Trophoblast cell (in vitro differentiated cells and primary cell): ENCODE data around the gene CFL2.

Source experiments
- DNase-seq, 2 donors: peaks; one replicate each; pipeline ENCODE4 v3.0.0-alpha.2; 2016
- H2AFZ ChIP-seq: 2 replicates; pipeline ENCODE4 v1.6.1; 2013; ENCODE audit warnings: low read length, moderate library complexity, mild to moderate bottlenecking; ENCODE audit not compliant: insufficient read depth, poor library complexity
- H2AK5ac ChIP-seq: 2 replicates; pipeline ENCODE4 v1.6.1; 2013; ENCODE audit warnings: mild to moderate bottlenecking, low read length
- H2BK120ac ChIP-seq: 2 replicates; pipeline ENCODE4 v1.6.1; 2013; ENCODE audit warnings: low read length, mild to moderate bottlenecking, moderate library complexity; ENCODE audit not compliant: insufficient read depth, poor library complexity
- H2BK12ac ChIP-seq: 2 replicates; pipeline ENCODE4 v1.6.1; 2013; ENCODE audit warnings: mild to moderate bottlenecking, low read length, moderate library complexity
- H2BK5ac ChIP-seq: 2 replicates; pipeline ENCODE4 v1.6.1; 2013; ENCODE audit warnings: low read length, low read depth, moderate library complexity, mild to moderate bottlenecking; ENCODE audit not compliant: poor library complexity
- H3K14ac ChIP-seq: 2 replicates; pipeline ENCODE4 v1.6.1; 2013; ENCODE audit warnings: mild to moderate bottlenecking, low read length
- H3K18ac ChIP-seq: 2 replicates; pipeline ENCODE4 v1.6.1; 2013; ENCODE audit warnings: mild to moderate bottlenecking, low read length
- H3K23ac ChIP-seq: 2 replicates; pipeline ENCODE4 v1.6.1; 2013; ENCODE audit warnings: low read length
- H3K27ac ChIP-seq: 2 replicates; pipeline ENCODE4 v1.5.1; 2013; ENCODE audit warnings: low read depth, mild to moderate bottlenecking, inconsistent platforms, low read length, moderate library complexity
- H3K27me3 ChIP-seq: 2 replicates; pipeline ENCODE4 v1.6.1; 2013; ENCODE audit warnings: inconsistent platforms, mild to moderate bottlenecking, low read length, moderate library complexity; ENCODE audit not compliant: insufficient read depth
- H3K36me3 ChIP-seq, 2 experiments: 1 replicate in 1 of 2; 2 replicates in 1 of 2; pipeline ENCODE4 v1.6.1; 2013; ENCODE audit warnings: low read length in 2 of 2, mild to moderate bottlenecking in 2 of 2, moderate library complexity in 1 of 2; ENCODE audit not compliant: insufficient read depth in 2 of 2, control insufficient read depth in 1 of 2
- H3K4ac ChIP-seq: 2 replicates; pipeline ENCODE4 v1.6.1; 2013; ENCODE audit warnings: low read depth, mild to moderate bottlenecking, low read length, moderate library complexity
- H3K4me1 ChIP-seq, 2 experiments: 1 replicate in 1 of 2; 2 replicates in 1 of 2; pipeline ENCODE4 v1.6.1; 2013; ENCODE audit warnings: low read length in 2 of 2, mild to moderate bottlenecking in 2 of 2, moderate library complexity in 1 of 2; ENCODE audit not compliant: insufficient read depth in 2 of 2, control insufficient read depth in 1 of 2
- H3K4me2 ChIP-seq: 2 replicates; pipeline ENCODE4 v1.6.1; 2013; ENCODE audit warnings: inconsistent platforms, mild to moderate bottlenecking, low read length, moderate library complexity
- H3K4me3 ChIP-seq: 2 replicates; pipeline ENCODE4 v1.5.1; 2013; ENCODE audit warnings: mild to moderate bottlenecking, low read depth, low read length, inconsistent platforms
- H3K79me1 ChIP-seq: one replicate; pipeline ENCODE4 v1.6.1; 2013; ENCODE audit warnings: low read length
- H3K79me2 ChIP-seq: 2 replicates; pipeline ENCODE4 v1.6.1; 2013; ENCODE audit warnings: low read length, mild to moderate bottlenecking; ENCODE audit not compliant: control insufficient read depth, insufficient read depth, poor library complexity
- H3K9ac ChIP-seq: 2 replicates; pipeline ENCODE4 v1.6.1; 2013; ENCODE audit warnings: mild to moderate bottlenecking, low read length
- H3K9me3 ChIP-seq: 2 replicates; pipeline ENCODE4 v1.6.1; 2013; ENCODE audit warnings: low read depth, mild to moderate bottlenecking, control low read depth, inconsistent platforms, low read length; ENCODE audit not compliant: insufficient read depth
- H4K12ac ChIP-seq: 2 replicates; pipeline ENCODE4 v1.6.1; 2013; ENCODE audit warnings: low read depth, mild to moderate bottlenecking, low read length, moderate library complexity
- H4K8ac ChIP-seq: 2 replicates; pipeline ENCODE4 v1.6.1; 2013; ENCODE audit warnings: low read depth, mild to moderate bottlenecking, low read length, moderate library complexity
- H4K91ac ChIP-seq: one replicate; pipeline ENCODE4 v1.6.1; 2013; ENCODE audit warnings: low read depth, mild to moderate bottlenecking, low read length, moderate library complexity
- WGBS: extraction: QIAGEN DNeasy Blood & Tissue Kit; methylation state at CpG from one replicate; pipeline ENCODE4 v1.1.7; 2013; ENCODE audit warnings: missing lambda C conversion rate; ENCODE audit not compliant: insufficient read length, insufficient coverage; ENCODE audit errors: extremely low coverage; 5-methylcytosine and 5-hydroxymethylcytosine counted together

Gene CFL2

GRCh38 chr14:34693228-34693939 lies 21.0 kb downstream of the CFL2 start:
- H3K9ac ChIP-seq: no peak overlapping the region
- H3K14ac ChIP-seq: no peak overlapping the region

GRCh38 chr14:34692898-34693227 lies 21.5 kb downstream of the CFL2 start:
- no peaks in the 10 kb centered on the region for H3K4me1 ChIP-seq
- no peak overlapping the region for H3K4me3 ChIP-seq
- no peak overlapping the region for H3K23ac ChIP-seq
- H4K8ac ChIP-seq: peak overlapping the region; percentile 74
- no peak for DNase-seq
- no peak overlapping the region for H2BK5ac ChIP-seq
- no peak overlapping the region for H3K9ac ChIP-seq
- peaks cover 2% of the 10 kb centered on the region for H3K9me3 ChIP-seq
- WGBS: no CpG with 5 or more reads among the region's 2 CpGs
- H2BK120ac ChIP-seq: no peak overlapping the region
- H3K36me3 ChIP-seq: no peaks in the 10 kb centered on the region
- H2BK12ac ChIP-seq: no peak overlapping the region
- H3K14ac ChIP-seq: no peak overlapping the region
- no peaks in the 10 kb centered on the region for H3K79me1 ChIP-seq
- H4K91ac ChIP-seq: no peak overlapping the region
- no peak overlapping the region for H2AFZ ChIP-seq
- no peak overlapping the region for H3K18ac ChIP-seq
- H3K27me3 ChIP-seq: no peaks in the 10 kb centered on the region
- no peak overlapping the region for H3K27ac ChIP-seq
- H2AK5ac ChIP-seq: no peak overlapping the region
- H3K79me2 ChIP-seq: peaks cover 1% of the 10 kb centered on the region
- peak overlapping the region; percentile 9 for H3K4me2 ChIP-seq
- H3K4ac ChIP-seq: no peak overlapping the region
- H4K12ac ChIP-seq: no peak overlapping the region

More at GRCh38 chr14:34693228-34693939, 21.0 kb downstream of the CFL2 start:
- Histone ChIP-seq H2BK12ac (no peak overlapping the region), H3K23ac (no peak overlapping the region), H3K36me3 (no peaks in the 10 kb centered on the region), H3K79me1 (no peaks in the 10 kb centered on the region), H3K9me3 (peaks cover 2% of the 10 kb centered on the region), H3K27me3 (no peaks in the 10 kb centered on the region), H3K4me3 (no peak overlapping the region), H2BK120ac (no peak overlapping the region), H3K4me2 (peak overlapping the region; percentile 9), H3K79me2 (peaks cover 1% of the 10 kb centered on the region), H3K27ac (no peak overlapping the region), H2AK5ac (no peak overlapping the region), H4K91ac (no peak overlapping the region), H3K4ac (no peak overlapping the region), H3K4me1 (no peaks in the 10 kb centered on the region), H2BK5ac (no peak overlapping the region), H3K18ac (no peak overlapping the region), H2AFZ (peak overlapping the region; percentile 87), H4K12ac (no peak overlapping the region), H4K8ac (peak overlapping the region; percentile 74)
- WGBS: no CpG with 5 or more reads among the region's 18 CpGs
- DNase-seq: peak; percentile 75 to 76

GRCh38 chr14:34692348-34692747 lies 22.0 kb downstream of the CFL2 start:
- no peak for DNase-seq

GRCh38 chr14:34691206-34691605 lies 23.2 kb downstream of the CFL2 start:
- H3K4me3 ChIP-seq: no peak overlapping the region
- no peak overlapping the region for H3K14ac ChIP-seq
- H2BK12ac ChIP-seq: no peak overlapping the region
- H3K27ac ChIP-seq: no peak overlapping the region
- no CpG with 5 or more reads among the region's 4 CpGs for WGBS
- H3K4me2 ChIP-seq: no peak overlapping the region
- no peak overlapping the region for H4K8ac ChIP-seq
- no peak overlapping the region for H4K12ac ChIP-seq
- no peak overlapping the region for H2BK5ac ChIP-seq
- no peak overlapping the region for H2AK5ac ChIP-seq
- peaks cover 2% of the 10 kb centered on the region for H3K9me3 ChIP-seq
- DNase-seq: peak in 1 of 2 donors; percentile 32
- H2BK120ac ChIP-seq: no peak overlapping the region
- H3K27me3 ChIP-seq: no peaks in the 10 kb centered on the region
- no peaks in the 10 kb centered on the region for H3K4me1 ChIP-seq
- H3K36me3 ChIP-seq: no peaks in the 10 kb centered on the region
- H2AFZ ChIP-seq: no peak overlapping the region
- peaks cover 1% of the 10 kb centered on the region for H3K79me2 ChIP-seq
- no peak overlapping the region for H3K18ac ChIP-seq
- H3K9ac ChIP-seq: no peak overlapping the region
- no peak overlapping the region for H3K23ac ChIP-seq
- no peak overlapping the region for H4K91ac ChIP-seq
- no peaks in the 10 kb centered on the region for H3K79me1 ChIP-seq
- H3K4ac ChIP-seq: no peak overlapping the region

More at GRCh38 chr14:34692348-34692747, 22.0 kb downstream of the CFL2 start:
- H3K27ac ChIP-seq: no peak overlapping the region
- no peak overlapping the region for H4K91ac ChIP-seq
- H2BK120ac ChIP-seq: no peak overlapping the region
- no peaks in the 10 kb centered on the region for H3K79me1 ChIP-seq
- no peak overlapping the region for H3K18ac ChIP-seq
- no peak overlapping the region for H2BK5ac ChIP-seq
- no peak overlapping the region for H2BK12ac ChIP-seq
- H2AK5ac ChIP-seq: no peak overlapping the region
- no peak overlapping the region for H4K12ac ChIP-seq
- H3K4ac ChIP-seq: no peak overlapping the region
- H3K4me2 ChIP-seq: no peak overlapping the region
- no peak overlapping the region for H4K8ac ChIP-seq
- H2AFZ ChIP-seq: no peak overlapping the region
- H3K36me3 ChIP-seq: no peaks in the 10 kb centered on the region
- no peaks in the 10 kb centered on the region for H3K4me1 ChIP-seq
- no peak overlapping the region for H3K4me3 ChIP-seq
- H3K14ac ChIP-seq: no peak overlapping the region
- no peak overlapping the region for H3K9ac ChIP-seq
- H3K79me2 ChIP-seq: peaks cover 1% of the 10 kb centered on the region
- no peak overlapping the region for H3K23ac ChIP-seq
- H3K27me3 ChIP-seq: no peaks in the 10 kb centered on the region
- peaks cover 2% of the 10 kb centered on the region for H3K9me3 ChIP-seq
- no CpG with 5 or more reads among the region's 4 CpGs for WGBS
